Daoy (cell line): ENCODE data around the gene CCDC7. TPM values are rescaled to one million over a fixed set of nuclear protein-coding genes. Genes with fewer than 3 reads are reported as not detected.
"Not testable (repeated sequence)": the region's sequence is repeated elsewhere in the genome, so short reads cannot be mapped to it uniquely, and the experiment has no call there.

Experiments used
- DNase-seq: peaks from one replicate; pipeline ENCODE4 v3.0.0-alpha.2; 2015; ENCODE audit warnings: low read depth
- total RNA-seq: library from RNA; depleted of rRNA; stranded (reverse); fragments of >200 nt; shearing (Covaris generic); gene quantifications from 2 replicates; pipeline ENCODE4 v1.2.3, GENCODE V29; 2014

Gene CCDC7
- total RNA-seq, 1 experiment from 2014 or later: 4.4 TPM

DNA sequence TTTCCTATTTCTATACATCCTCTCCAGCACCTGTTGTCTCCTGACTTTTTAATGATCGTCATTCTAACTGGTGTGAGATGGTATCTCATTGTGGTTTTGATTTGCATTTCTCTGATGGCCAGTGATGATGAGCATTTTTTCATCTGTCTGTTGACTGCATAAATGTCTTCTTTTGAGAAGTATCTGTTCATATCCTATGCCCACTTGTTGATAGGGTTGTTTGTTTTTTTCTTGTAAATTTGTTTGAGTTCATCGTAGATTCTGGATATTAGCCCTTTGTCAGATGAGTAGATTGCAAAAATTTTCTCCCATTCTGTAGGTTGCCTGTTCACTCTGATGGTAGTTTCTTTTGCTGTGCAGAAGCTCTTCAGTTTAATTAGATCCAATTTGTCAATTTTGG, 253.7 kb downstream of the CCDC7 start:
- not testable (repeated sequence) for DNase-seq

DNA sequence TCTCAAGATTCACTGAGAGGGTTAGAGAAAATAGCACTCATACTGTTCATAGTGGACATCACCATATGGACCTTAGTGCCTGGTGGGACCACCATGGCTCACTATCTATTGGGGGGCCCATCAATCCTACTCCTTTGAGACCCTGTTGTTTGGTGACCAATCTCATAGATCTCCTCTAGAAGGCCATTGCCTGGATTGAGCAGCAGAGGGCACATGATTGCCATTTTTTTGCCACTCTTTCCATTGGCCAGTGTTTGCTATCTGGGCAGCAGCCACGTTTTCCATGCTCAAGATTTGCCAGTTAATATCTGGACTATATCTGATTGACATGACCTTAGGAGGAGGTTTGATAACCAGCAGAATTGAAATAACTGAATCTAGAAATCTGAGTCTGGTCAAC, 267.6 kb downstream of the CCDC7 start:
- DNase-seq: no peak

DNA sequence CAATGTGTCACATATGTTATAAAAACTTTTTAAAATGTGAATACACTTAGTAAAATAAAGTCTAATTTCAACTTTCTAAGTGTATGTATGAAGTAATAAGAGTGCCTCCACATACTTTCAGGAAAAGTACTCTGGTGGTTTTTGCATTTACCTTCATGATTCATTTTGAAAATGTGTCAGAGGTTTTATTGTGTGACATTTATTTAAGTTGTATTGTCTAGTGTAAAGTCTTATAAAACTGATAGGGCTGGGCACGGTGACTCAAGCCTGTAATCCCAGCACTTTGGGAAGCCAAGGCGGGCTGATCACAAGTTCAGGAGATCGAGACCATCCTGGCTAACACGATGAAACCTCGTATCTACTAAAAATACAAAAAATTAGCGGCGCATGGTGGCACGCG, 285.6 kb downstream of the CCDC7 start:
- DNase-seq: no peak

DNA sequence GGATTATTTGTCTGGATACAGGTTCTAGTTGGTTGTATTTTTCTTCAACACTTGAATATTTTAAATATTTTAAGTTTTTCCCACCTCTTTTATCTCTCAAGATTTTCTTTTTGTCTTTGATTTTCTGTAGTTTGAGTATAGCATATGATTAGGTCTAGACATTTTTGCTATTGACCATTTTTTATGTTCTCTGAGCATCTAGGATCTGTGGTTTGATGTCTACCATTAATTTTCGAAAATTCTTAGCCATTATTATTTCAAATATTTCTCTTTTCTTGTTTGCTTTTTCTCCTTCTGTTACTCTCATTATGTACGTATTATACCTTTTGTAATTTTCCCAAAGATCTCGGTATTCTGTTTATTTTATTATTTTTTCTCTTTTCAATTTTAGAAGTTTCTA, 293.0 kb downstream of the CCDC7 start:
- DNase-seq: no peak

DNA sequence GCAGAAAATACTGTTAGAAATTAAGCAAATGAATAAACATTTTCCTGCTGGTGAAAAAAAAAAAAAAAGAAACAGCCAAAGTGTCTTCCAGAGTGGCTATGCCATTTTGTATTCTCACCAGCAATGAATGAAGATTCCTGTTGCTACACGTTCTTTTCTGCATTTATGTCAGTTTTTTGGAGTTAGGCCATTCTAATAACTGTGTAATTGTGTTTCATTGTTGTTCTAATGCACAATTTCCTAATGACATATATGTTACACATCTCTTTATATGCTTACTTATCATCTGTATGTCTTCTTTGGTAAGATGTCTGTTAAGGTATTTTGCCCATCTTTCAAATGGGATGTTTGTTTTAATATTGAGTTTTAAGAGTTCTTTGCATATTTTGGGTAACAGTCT, 298.4 kb downstream of the CCDC7 start:
- no peak for DNase-seq

DNA sequence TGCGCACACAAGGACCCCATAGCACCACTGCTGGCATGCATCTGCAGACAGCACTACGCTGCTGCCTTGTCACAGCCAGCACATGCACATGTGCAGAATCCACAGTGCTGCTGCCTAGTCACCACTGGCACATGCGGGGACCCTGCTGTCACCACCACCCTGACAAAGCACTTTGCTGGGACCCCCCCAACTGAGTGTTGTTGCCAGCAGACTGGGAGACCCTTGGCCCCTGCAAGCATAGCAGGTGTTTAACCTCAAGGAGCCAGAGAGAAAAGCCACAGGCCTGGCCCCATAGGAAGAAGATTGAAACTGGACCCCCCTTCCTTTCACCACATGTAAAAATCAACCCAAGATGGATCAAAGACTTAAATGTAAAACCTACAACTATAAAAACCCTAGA, 300.9 kb downstream of the CCDC7 start:
- no peak for DNase-seq

DNA sequence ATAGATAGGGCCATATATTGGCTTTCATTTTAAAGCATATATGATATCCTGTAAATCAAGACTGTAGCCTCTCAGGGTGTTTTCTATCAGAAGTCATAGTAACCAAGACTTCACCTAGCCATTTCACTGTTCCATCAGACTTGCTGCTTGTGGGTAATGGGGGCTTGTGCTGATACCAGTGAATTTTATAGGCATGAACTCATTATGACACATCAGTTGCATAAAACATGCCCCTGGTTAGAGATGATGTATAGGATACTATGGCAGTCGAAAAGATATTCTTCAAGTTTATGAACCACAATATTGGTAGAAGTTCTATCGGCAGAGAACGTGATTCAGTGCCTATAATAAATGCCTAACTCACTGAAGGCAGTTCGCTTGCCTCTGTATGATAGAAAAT, 305.6 kb downstream of the CCDC7 start:
- no peak for DNase-seq

DNA sequence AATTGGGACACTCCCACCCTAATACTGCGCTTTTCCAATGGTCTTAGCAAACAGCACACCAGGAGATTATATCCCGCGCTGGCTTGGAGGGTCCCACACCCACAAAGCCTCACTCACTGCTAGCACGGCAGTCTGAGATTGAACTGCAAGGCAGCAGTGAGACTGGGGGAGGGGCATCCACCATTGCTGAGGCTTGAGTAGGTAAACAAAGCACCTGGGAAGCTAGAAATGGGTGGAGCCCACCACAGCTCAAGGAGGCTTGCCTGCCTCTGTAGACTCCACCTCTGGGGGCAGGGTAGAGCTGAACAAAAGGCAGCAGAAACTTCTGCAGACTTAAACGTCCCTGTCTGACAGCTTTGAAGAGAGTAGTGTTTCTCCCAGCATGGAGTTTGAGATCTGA, 309.0 kb downstream of the CCDC7 start:
- DNase-seq: not testable (repeated sequence)

DNA sequence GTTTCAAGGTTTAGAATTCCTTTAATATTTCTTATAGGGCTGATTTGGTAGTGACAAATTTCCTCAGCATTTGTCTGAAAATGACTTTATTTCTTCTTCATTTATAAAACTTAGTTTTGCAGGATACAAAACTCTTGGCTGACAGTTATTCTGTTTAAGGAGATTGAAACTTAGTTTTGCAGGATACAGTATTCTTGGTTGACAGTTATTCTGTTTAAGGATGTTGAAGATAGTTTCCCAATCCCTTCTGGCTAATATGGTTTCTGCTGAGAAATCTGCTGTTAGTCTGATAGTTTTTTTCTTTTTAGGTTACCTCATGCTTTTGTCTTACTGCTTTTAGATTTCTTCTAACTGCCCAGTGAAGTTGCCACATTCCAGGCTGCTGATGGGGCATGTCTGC, 325.3 kb downstream of the CCDC7 start:
- DNase-seq: no peak

DNA sequence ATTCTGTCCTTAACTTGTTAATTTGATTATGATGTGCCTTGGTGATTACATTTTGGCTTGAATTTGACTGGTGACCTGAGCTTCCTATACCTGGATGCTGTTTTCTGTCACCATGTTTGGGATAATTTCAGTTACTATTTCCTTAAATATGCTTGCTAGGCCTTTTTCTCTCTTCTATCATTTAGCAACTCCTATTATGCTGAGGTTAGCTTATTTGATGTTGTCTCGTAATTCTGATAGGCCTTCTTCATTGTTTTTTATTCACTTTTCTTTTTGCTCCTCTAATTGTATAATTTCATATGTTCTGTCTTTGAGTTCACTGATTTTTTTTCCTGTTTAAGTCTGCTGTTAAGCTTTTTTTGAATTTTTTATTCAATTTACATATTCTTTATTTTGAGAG, 327.2 kb downstream of the CCDC7 start:
- DNase-seq: no peak

DNA sequence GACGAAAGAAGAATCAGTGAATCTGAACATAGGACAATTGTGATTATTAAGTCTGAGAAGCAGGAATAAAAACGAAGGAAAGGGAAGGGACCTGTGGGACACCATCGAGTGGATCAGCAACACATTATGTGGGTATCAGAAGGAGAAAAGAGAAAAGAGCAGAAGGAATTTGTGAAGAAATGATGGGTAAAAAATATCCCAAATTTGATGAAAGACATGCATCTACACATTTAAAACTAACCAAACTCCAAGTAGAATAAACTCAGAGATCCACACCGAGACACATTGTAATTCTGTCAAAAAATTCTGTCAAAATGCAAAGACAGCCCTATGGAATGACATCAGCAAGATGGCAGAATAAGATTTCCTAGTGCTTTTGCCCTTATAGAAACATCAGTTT, 341.0 kb downstream of the CCDC7 start:
- no peak for DNase-seq

DNA sequence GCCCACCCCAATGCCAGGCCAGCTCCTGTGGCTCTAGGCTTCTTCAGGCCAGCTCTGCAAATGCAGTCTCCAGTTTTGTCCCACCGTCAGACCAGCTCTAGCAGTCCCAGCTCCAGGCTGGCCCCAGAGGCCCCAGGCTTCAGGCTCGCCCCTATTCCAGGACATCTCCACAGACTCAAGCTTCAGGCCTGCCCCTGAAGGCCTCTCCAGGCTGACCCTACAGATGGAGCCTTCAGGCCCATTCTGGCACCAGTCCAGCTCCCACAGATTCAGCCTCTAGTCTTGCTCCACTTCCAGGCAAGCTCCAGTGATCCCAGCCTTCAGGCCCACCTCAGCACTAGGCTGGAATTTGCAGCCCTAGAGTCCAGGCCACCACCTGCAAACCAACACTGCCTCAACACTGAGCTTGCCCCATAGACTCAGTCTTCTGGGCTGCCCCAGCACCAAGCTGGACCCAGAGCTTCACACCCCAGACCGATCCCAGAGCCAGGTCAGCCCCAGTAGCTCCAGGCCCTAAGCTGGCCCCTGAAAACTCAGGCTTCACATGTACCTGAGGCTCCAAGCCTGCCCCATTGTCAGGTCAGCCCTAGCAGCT, 341.8 kb downstream of the CCDC7 start:
- no peak for DNase-seq

DNA sequence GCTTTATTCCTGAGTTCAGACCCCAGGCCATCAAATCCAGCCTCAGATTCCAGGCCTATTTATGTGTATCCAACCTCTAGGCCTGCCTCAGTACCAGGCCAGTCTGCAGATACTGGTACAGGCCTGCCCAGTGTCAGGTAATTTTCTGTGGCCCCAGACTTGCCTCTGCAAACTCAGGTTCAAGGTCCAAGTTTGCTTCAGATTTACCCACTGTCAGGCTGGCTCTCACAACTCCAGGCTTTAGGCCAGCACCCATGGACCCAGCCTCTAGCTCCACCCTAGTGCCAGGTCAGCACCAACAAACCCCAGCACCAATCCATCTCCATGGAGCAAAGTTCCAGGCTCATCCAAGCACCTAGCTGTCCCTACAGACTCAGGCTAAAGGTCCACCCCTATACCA, 342.4 kb downstream of the CCDC7 start:
- DNase-seq: no peak

DNA sequence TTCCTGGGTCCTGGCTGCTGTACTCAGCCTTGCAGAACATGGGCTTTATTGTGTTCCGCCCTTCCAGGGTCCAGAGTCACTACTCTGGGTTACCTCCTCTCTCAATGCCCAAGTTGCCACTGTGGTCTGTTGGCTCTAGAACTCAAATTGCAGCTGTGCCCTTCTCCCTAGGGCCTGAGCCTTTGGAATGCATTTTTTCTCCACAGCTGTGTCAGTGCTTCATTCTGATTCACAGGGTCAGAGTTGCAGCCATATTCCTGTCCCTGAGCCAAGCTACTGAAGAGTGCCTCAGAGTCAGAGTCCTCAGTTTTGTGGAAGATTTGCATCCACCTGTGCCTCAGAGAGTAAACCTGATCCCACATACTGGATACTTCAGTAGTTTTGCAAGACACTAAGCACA, 344.5 kb downstream of the CCDC7 start:
- DNase-seq: no peak

DNA sequence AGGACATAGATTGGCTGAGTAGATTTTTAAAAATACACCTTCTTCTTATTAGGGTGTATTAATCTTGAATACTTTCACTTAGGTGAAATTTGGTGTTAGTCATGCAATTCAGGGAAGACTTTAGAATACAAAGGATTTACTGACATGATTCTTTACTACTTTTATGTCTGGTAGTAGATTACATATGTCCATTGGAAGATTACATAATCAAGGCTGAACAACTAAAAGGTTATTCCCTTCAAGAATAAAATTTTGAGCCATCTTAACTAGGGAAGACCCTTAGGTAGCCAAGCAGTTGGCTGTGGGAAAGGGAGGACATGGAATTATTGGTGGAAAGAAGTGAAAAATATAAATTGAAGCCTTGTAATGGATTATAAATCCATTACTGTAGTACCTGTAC, 347.1 kb downstream of the CCDC7 start:
- no peak for DNase-seq

DNA sequence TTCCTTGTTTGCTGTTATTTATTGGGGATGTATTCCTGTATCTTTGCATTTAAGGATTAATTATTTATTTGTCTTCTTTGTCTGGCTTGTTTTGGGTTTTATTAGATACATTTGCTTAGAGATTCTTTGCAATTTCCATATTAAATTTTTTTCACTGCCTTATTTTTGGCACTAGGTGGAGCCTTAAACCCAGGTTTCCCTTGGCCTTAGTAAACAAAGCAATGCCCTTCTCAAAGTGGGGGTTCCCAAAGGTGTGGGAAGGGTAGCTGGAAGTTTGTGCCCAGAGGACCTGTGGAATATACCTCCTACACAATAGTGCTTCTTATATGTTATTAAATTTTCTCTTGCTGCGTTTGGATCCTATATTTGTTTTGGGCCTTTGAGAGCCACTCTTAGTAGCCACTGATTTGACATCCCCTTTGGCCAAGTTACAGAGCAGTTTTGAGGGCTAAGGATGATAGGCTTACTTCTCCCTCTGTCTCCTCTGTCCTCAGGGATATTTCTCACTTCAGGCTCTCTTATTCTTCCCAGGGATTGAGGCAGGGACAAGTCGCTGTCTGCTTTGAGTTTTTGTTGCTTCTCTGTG, 349.8 kb downstream of the CCDC7 start:
- peak; percentile 15 for DNase-seq

DNA sequence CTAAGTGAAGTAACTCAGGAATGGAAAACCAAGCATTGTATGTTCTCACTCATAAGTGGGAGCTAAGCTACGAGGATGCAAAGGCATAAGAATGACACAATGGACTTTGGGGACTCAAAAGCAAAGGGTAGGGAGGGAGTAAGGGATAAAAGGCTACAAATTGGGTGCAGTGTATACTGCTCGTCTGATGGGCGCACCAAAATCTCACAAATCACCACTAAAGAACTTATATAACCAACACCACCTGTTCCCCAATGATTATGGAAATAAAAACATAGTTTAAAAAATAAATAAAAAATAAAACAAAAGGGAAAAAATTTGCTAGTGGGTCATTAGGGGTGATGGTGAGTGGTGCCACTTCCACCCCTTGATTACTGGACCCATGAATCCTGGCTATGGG, 351.5 kb downstream of the CCDC7 start:
- DNase-seq: not testable (repeated sequence)

DNA sequence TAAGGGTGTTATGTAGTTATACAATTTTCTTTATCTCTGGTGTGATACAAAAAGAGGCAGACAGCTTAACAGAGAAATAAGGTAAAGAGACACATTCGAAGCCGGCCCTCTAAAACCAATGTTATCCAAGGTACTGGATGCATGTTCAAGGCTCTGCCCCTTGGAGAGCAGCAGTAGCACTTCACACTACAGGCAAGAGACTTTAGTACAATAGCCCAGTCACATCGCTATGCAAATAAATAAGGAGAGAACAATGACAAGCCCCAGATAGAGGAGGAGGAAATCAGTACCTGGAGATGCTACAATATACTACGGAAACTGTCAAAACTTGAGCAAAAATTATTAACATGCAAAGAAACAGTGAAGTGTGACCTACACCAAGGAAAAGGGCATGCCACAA, 401.0 kb downstream of the CCDC7 start:
- no peak for DNase-seq

DNA sequence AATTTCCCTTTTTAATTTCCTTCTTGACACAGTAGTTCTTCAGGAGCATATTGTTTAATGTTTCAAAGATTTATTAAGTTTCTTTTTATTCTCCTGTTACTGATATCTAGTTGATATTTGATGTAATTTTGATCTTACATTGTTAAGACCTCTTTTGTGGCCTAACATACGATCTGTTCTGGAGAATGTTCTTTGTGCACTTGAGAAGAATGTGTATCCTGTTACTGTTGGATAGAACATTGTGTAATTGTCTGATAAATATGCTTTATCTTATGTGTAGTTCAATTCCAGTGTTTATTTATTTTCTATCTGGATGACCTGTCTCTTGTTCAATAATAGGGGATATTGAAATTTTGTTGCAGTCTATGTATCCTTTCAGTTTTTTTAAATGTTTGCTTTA, 405.4 kb downstream of the CCDC7 start:
- DNase-seq: no peak

DNA sequence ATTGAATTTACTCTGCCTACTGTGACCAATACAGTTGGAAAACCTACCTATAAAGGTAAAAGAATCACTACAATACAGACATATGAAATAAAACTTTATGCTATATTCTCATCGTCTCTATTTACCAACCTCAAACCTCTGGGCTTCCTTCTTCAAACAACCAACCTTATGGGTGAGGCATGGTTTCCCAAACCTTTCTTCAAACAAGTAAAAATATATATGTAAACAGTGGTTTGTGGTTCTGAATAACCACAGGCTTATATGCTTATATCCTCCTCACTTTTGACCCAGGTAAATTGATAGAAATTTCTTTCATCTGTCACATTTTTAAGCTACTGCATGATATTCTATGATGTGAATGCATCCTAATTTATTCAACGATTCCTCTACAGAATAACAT, 408.5 kb downstream of the CCDC7 start:
- DNase-seq: no peak

DNA sequence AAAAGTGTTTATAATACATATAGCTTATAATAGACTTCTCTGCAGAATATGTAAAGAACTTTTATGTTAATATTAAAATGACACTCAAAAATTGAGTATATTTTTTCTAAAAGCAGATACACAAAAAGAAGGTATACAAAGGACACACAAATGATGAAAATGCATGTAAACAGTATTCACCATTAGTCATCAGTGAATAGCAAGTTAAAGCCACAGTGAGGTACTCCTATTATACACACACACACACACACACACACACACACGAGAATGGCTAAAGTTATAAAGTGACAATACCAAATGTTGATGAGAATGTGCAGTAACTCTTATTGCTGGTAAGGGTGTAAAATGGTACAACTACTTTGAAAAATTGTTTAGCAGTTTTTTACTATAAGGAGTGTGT, 419.2 kb downstream of the CCDC7 start:
- no peak for DNase-seq

DNA sequence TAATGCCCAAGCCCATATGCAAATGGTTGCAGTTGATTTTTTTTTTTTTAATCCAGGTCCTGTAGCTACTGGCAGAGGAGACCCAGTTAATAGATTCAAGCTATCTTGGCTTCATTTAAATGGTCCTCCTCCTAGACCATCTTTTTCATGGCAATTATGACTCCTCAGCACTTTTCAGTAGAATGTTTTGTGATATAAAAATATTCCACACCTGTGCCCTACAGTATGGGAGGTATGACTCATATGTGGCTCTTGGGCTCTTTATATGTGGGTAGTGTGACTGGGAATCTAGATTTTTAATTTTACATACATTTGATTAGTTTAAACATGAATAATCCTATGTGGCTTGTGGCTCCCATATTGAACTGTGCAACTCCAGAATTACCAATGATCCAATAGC, 432.0 kb downstream of the CCDC7 start:
- no peak for DNase-seq

DNA sequence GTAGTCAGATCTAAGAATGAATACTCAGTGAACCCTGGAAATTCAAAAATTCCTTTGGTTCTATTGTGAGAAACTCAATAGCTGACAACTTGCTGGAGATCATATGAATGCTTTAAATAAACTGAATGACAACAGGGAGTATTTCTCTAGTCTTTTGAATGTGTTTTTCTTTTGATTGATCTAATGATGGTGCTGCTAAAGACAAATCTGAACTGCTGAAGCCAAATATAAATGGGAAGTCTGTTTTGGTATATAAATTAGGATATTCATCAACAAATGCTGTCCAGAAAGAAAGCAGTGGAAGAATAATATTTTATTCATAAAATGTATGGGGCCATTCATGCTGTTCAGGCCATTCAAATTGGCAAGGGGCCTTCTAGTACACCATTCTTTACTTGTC, 432.7 kb downstream of the CCDC7 start:
- DNase-seq: no peak

DNA sequence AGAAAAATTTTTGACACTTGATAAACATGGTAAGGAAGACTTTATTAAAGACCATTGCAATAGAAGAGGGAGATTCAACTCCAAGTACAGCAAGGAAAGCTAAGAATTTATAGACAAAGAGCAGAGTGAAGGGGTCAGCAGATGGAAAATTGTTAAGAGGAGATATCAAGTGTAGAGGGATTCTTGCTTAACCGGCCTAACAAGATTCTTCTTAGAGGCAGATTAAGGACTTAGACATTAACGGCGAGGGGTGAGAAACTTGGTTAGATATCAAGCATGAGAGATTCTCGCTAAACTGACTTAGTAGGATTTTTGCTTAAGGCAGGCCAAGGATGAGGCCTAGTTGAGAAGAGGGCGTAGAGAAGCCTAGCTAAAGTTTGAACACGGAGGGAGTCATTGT, 436.1 kb downstream of the CCDC7 start:
- no peak for DNase-seq
